HG02884 (cell line): ENCODE results near the gene RPS6KL1.
"Not testable (repeated sequence)": the region's sequence is repeated elsewhere in the genome, so short reads cannot be mapped to it uniquely, and the experiment has no call there.

Experiments used
- ATAC-seq: cut with Tn5 transposase; IDR thresholded peaks from one replicate; pipeline ENCODE4 v1.9.1; 2021; ENCODE audit warnings: mild to moderate bottlenecking, moderate library complexity; ENCODE audit not compliant: unreplicated experiment

The RPS6KL1 gene

GRCh38 chr14:74937171-74937570 lies 14.1 kb upstream of the RPS6KL1 start:
- no peak for ATAC-seq

DNA sequence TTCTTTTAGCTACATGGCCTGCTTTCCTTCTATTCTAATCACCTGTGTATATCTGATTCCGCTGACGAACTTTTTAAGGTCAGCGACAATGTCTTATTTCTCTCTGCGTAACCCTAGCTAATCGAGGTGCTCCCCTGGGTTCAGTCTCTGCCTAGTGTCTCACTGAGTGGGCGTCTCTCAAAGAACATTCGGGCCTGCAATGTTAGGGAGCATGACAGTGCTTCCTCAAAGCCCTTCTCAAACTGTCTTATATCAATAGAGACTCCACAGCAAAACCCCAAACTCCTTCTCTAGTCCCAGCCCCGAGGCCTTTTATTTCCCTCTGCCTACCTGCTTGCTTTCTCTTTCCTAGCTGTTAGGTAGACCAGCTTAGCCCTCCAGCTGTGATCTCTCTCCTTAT lies 13.7 kb upstream of the RPS6KL1 start:
- no peak for ATAC-seq

DNA sequence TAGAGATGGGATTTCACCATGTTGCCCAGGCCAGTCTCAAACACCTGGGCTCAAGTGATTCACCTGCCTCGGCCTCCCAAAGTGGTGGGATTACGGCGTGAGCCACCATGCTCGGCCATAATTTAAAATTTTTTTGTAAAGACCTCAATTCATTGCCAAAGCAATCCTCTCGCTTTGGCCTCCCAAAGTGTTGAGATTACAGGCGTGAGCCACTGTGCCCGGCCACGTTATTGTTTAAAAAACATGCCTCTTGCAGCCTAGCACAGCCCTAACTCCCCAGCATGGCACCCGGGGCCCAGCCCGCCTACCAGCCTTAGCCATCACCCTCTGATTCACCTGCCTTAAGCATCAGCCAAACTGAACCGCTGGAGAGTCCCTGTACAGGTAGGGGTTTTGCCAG lies 13.1 kb upstream of the RPS6KL1 start:
- no peak for ATAC-seq

DNA sequence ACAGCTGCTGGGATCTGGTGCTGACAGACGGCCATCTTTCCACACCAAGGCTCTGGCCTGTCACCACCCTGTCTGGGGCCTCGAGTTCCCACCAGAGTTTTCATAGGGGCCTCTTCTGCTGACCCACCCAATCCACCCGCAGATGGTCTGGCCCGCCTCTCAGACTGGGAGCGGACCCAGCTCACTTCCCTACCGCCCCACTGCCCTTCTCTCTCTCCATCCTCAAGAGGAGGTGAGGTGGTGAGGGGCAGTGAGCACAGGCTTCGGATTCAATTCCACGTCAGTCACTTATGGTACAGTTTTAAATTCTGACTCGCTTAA lies 12.3 kb upstream of the RPS6KL1 start:
- ATAC-seq, result no peak

DNA sequence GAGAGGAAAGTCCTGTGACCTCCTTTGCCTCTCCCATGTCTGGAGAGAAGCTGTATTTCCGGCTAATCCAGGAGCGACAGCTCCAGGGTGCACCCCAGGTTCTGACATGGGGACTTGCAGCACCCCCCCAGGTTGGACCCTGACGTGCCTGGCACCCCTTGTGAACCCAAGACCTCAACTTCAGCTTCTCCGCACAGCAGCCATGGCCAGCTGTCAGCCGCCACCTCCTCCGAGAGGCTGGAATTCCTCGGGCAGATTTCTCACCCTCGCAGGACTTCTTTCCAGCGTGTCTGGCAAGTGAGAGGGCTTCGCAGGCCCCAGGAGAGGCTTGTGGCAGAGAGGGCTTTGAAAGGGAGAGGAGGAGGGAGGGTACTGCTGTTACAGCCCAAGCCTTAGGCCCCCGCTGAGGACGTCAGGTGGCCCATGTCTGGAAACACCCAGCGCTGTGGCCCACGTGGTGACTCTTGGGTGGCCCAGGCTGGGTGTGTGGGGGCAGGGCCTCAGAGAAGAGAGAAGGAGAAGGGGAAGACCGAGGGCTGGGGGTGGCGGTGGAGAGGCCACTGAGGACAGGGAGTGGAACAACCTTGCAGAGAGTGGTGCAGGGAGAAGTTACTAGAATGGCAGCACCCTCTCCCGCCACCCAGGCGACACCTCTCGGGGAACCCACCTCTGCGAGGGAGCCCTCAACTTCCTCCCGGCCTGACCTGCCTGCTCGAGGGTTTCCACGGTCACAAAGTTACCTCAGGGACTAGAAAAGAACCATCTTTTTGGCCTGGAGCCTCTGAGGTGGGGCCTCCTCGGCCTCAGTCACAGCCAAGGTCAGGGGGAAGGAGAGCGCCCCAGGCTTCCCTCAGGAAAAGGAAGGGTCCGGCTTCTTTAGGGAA lies 11.7 kb upstream of the RPS6KL1 start:
- no peak for ATAC-seq

GRCh38 chr14:74934041-74934440 lies 11.0 kb upstream of the RPS6KL1 start:
- no peak for ATAC-seq

DNA sequence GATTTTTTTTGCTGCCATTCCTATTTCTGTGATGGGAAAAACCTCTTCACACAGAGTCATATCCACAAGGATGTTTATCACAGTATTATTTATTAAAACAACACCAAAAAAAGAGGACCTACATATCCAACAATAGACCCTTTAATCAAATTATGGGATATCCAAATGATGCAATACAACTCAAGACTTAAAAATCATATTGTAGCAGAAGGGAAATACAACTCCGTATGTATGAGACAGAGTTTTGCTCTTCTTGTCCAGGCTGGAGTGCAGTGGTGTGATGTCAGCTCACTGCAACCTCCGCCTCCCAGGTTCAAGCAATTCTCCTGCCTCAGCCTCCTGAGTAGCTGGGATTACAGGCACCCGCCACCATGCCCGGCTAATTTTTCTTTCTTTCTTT lies 9.9 kb upstream of the RPS6KL1 start:
- ATAC-seq, result not testable (repeated sequence)

DNA sequence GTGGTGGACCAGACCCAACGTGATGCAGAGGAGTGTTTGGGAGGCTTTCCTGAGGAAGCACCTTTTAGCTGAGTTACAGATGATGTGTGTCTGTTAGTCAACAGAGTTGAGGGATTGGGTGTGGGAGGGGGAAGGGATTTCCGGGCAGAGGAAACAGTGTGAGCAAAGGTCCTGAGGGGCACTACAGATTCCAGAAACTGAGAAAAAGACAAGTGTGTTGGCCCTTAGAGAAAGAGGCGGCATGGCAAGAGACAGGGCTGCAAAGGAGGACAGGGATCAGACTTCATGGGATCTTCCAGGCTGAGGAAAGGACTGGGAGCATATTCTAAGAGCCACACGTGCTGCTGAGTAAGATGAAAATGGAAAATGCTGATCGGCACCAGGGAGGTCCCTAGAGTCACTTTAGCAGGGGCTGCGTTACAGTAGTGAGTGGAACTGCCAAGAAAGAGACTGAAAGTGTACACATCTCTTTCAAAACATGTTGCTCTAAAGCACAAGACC lies 9.4 kb upstream of the RPS6KL1 start:
- no peak for ATAC-seq

DNA sequence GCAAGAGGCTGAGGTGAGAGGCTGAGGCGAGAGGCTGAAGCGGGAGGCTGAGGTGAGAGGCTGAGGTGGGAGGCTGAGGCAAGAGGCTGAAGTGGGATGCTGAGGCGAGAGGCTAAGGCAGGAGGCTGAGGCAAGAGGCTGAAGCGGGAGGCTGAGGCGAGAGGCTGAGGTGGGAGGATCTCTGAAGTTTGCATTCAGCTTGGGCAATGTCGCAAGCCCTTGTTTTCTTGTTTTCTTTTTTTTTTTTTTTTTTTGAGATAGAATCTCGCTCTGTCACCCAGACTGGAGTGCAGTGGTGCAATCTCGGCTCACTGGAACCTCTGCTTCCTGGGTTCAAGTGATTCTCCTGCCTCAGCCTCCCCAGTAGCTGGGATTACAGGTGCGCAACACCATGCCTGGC lies 8.7 kb upstream of the RPS6KL1 start:
- ATAC-seq, result not testable (repeated sequence)

GRCh38 chr14:74929242-74929641 lies 6.2 kb upstream of the RPS6KL1 start:
- ATAC-seq, result no peak

GRCh38 chr14:74927225-74927624 lies 4.2 kb upstream of the RPS6KL1 start:
- no peak for ATAC-seq

- no peak for ATAC-seq
Observed at GRCh38 chr14:74924061-74924460, 1.0 kb upstream of the RPS6KL1 start.

GRCh38 chr14:74921987-74922751 lies 891 bp downstream of the RPS6KL1 start:
- no peak for ATAC-seq

DNA sequence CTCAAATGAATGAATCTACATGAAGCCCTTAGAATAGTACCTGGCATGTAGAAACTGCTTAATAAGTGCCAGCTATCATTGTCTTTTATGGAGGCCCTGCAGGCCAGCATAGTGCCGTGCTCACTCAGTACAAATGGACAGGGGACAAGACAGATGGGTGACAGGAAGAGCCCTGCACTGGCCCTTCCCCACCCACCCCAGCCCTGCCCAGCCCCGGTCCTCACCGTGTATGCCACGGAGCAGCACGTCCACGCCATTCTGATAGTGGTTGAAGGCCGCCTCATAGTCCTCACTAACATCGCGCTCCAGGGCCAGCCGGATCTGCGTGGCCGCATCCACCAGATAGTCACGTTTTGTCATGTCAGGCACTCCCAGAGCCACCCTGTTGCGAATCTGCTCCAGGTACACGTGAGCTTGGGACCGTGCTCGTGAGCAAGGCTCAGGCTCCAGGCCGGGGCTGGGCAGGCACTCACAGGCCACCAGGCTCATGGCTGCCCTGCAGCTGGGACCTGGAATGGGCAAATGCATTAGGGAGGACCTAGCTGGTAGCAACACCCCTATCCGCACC lies 1.9 kb downstream of the RPS6KL1 start:
- no peak for ATAC-seq

GRCh38 chr14:74920281-74920680 lies 2.8 kb downstream of the RPS6KL1 start:
- ATAC-seq, result no peak

DNA sequence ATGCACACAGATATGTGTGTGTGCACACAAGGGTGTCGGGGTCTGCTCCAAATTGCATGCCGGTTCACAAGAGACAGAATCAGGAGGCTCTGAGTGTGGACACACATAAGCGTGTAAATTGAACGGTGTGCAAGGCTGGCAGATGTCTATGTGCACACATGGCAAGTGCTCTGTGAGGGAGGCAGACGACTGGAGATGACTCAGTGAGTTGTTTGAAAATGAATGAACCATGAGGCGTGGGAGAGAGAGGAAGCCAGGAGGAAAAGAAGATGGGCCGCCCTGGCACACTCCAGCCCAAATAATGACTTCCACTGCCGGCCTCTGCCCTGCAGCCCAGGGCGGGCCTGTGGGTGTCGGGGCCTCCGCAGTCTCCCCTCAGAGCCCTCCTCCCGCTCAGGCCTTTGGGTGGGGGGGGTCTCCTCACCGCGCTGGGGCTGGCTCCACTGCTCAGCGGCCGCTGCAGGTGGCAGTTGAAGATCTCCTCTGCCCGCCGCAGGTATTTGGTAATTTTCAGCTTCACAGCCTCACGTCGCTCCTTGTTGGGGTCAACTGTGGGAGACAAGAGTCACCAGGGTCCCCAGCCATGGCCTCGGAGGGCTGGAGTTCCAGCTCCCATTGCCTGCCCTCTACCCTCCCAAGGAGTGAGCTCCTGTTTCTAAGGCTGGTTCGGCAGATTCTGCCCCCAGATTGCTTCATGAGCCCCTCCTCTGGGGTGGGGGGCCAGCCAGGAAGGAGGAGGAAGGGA lies 3.5 kb downstream of the RPS6KL1 start:
- ATAC-seq, result no peak

DNA sequence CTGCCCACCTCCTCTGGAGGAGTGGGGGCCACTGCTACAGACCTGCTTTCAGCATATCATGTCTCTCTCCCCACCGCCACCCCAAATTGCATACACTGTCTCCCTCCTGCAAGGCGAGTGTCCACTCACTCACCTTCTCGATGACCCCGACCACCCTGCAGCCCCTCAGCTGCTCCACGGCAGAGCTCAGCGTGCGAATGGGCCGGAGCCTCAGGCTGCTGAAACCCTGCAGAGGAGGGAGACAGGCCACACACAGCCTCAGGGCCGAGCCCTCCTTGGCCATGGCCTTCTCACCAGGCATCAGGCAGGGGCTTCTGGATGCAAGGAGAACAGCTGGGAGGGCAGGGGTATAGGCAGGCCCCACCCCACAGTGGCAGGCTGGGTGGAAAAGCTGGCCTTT lies 4.7 kb downstream of the RPS6KL1 start:
- ATAC-seq, result no peak

DNA sequence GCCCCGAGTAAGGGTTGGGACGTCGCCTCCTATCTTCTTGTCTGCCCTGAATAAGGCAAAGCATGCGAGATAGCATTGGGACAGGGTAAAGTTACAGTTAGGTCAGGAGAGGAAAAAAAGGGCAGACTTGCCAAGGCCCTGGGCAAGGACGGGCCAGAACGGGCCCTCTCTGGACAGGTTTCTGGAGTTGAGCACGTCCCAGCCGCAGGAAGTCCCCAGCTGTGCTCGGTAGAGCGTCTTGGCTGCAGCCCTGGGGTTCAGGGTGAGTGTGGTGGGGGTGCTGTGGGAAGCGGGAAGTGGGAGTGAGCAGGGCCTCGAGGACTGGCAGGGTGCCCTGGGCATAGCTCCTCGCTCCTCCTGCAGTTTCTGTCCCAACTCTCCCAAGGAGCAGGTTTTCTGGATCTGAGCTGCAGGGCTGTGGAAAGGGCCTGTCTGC lies 5.4 kb downstream of the RPS6KL1 start:
- ATAC-seq, result no peak

DNA sequence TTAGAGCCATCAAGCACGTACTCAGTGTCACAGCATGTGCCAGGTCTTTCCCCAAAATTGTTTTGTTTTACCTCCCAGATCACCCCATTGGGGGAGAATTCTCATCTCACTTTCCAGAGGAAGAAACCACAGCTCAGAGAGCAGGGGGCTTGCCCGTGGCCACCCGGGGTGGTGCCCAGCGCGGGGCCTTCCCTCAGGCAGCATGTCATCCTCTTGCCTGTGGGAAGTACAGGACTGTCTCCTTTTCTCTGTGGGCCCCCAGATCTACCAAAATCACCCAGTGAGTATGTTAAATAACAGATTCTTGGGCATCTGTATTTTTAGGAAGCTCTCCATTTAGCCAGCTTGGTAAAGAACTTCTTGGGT lies 5.9 kb downstream of the RPS6KL1 start:
- no peak for ATAC-seq

DNA sequence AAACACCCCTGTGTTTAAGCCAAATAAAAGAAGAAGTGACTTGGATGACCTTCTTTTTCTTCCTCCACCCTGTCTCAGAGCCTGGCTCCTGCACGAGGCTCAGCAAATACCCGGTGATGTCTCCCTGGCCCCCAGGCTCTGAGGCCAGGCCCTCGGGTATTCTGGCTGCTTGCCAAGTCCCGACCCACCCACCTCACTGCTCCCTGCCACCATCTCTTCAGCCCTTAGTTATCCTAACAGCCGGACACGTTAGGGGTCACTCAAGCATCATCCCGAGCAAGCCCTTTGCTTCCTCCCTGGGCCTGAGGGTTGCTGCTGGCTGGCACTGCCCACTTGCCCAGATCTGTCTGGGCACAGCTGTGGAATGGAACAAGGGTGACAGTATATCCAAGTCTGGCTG lies 7.2 kb downstream of the RPS6KL1 start:
- no peak for ATAC-seq

DNA sequence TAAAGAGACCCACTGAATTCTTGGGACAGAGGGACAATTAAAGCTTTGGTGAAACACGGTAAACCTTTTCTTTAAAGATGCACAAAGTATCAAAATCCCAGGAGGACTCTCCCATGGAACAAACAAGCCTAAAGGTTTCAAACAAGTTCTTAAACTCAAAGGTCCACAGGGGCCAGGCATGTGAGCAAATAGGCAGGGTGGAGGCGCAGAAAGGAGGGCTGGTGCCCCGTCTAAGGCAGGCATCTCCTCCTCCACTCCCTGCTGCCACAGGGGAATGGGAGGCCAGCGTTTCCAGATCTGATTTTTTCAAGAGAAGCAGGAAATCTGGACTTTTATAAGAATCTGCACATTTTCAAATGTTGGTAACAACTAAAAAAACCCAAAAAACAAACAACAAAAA lies 7.6 kb downstream of the RPS6KL1 start:
- no peak for ATAC-seq
